ENCODE data around the gene DYRK1B. TPM values are rescaled to one million over a fixed set of nuclear protein-coding genes. Genes with fewer than 3 reads are reported as not detected.

DYRK1B gene
- total and polyA plus RNA-seq, 12 donors, result 7.3 to 43.5 (median 29.3) TPM

DNA sequence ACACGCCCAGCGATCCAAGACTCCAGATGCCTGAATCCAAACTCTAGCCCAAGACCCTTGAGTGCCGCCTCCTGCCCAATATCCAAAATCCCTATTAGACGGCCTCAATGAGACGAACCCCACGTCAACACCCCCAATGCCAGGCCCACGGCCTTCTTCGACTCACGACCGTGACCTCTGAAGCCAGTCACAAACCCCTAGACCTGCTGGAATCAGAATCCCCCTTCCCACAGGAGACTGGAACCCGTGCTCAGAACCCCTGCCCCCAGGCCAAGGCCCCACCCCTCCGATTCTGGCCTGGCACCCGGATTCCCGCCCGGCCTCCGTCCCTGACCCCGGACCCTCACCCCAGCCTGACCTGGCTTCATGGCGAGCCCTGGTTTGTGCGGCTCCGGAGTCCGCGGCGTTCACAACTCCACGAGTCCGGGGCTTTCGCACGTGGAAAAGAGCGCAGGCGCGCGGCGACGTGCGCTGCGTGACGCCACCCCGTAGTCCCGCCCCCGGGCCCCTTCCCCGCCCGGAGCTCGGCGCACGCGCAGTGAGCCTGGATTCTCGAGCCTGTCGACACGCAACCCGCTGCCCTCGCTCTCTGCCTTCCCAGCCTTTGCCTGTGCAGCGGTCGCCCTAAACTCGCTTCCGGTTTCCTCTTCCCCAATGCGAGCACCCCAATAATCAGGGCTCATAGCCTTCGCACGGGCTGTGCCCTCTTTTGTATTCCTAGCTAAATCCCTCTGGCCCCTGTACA is 12.1 kb upstream of the DYRK1B start, which contains the start of gene FBL:
Gene FBL (minus strand): TSS at position 447 of the 745 bp plus-strand sequence. CDS start 79 bp downstream, at position 368.
- Histone ChIP-seq H3K4me1 (peaks cover 4 to 54% (median 46%) of the 10 kb centered on the region in 9 donors), H3K27ac (peak within 1 kb of the TSS; percentile 49 to 91 (median 84)), H3K4me3 (peak within 1 kb of the TSS; percentile 53 to 97 (median 78)), H3K36me3 (no peaks in the 10 kb centered on the region), H3K9me3 (no peaks in the 10 kb centered on the region), H3K27me3 (no peaks in the 10 kb centered on the region)
- DNase-seq (peak; percentile 94 to 99), ATAC-seq (peak; percentile 97 to 99 (median 98))
- intact Hi-C loops (cut with DNase I), result loop anchor here in 4 of 10 donors (1.0 to 10.0 kb wide), 5 partner anchors 53 to 301 kb away; partner anchors contain the start of genes EID2 (in 1 of the 4) and PSMC4 (in 1 of the 4)
- TF ChIP-seq, protein P1, sequence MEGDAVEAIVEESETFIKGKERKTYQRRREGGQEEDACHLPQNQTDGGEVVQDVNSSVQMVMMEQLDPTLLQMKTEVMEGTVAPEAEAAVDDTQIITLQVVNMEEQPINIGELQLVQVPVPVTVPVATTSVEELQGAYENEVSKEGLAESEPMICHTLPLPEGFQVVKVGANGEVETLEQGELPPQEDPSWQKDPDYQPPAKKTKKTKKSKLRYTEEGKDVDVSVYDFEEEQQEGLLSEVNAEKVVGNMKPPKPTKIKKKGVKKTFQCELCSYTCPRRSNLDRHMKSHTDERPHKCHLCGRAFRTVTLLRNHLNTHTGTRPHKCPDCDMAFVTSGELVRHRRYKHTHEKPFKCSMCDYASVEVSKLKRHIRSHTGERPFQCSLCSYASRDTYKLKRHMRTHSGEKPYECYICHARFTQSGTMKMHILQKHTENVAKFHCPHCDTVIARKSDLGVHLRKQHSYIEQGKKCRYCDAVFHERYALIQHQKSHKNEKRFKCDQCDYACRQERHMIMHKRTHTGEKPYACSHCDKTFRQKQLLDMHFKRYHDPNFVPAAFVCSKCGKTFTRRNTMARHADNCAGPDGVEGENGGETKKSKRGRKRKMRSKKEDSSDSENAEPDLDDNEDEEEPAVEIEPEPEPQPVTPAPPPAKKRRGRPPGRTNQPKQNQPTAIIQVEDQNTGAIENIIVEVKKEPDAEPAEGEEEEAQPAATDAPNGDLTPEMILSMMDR (IDR thresholded peaks at IDR 0.05), result peak in 1 of 9 donors; percentile 2
- WGBS, 2 donors, result 0% methylated on average over 57 of the region's 57 CpGs

DNA sequence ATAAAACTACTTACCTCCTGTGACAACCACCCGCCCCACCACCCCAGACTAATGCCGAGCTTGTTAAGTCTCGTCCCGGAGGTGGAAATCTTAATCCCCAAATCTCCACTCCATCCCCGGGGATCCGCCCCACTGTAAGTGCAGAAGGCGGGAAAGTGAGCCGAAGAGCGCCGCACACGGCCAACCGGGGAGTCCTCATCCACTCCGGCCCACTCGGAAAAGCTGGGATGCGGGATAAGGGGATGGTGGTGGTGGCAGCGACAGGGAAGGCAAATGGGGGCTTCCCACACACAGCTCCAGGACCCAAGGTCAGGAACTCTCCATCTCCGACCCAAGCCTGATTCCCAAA is 11.6 kb upstream of the DYRK1B start:
- Histone ChIP-seq H3K4me3 (peak overlapping the region; percentile 53 to 97 (median 78)), H3K4me1 (peaks cover 4 to 54% (median 46%) of the 10 kb centered on the region in 9 donors), H3K9me3 (no peaks in the 10 kb centered on the region), H3K27me3 (no peaks in the 10 kb centered on the region), H3K27ac (peak overlapping the region in 9 of 10 donors; percentile 77 to 91 (median 84)), H3K36me3 (no peaks in the 10 kb centered on the region)
- ATAC-seq (peak in 6 of 8 donors; percentile 16 to 46 (median 37)), DNase-seq (no peak)
- intact Hi-C loops (cut with DNase I), result loop anchor here in 3 of 10 donors (2.0 to 10.0 kb wide), 3 partner anchors 53 to 301 kb away; partner anchors contain the start of gene EID2 (in 1 of the 3)
- WGBS, 2 donors, result 0 to 3% methylated on average over 17 of the region's 17 CpGs
- TF ChIP-seq, protein P1 (IDR thresholded peaks at IDR 0.05), result peak in 3 of 9 donors; percentile 8 to 25 (median 9)

GRCh38 chr19:39845172-39845571 is 11.2 kb upstream of the DYRK1B start:
- H3K27ac ChIP-seq, result peak overlapping the region in 3 of 10 donors; percentile 88 to 91 (median 88)
- H3K9me3 ChIP-seq, result no peaks in the 10 kb centered on the region
- H3K27me3 ChIP-seq, result no peaks in the 10 kb centered on the region
- no peak for ATAC-seq
- peaks cover 0 to 2% (median 0%) of the 10 kb centered on the region in 9 donors for H3K36me3 ChIP-seq
- TF ChIP-seq, protein P1 (IDR thresholded peaks at IDR 0.05), result no peak
- no peak for DNase-seq
- peak overlapping the region; percentile 53 to 97 (median 78) for H3K4me3 ChIP-seq
- WGBS, 2 donors, result 29 to 30% methylated on average over 5 of the region's 5 CpGs
- intact Hi-C loops (cut with DNase I), result loop anchor here in 3 of 10 donors (2.0 to 10.0 kb wide), 3 partner anchors 52 to 300 kb away; partner anchors contain the start of gene EID2 (in 1 of the 3)
- peaks cover 4 to 54% (median 46%) of the 10 kb centered on the region in 9 donors for H3K4me1 ChIP-seq

All from heart right ventricle (tissue), 16 donors.